Left hindlimb (tissue), 1 donor: ENCODE results near the gene SLC25A34.

Source experiments
- DNase-seq: peaks from one replicate; pipeline ENCODE4 v3.0.0-alpha.2; 2018

Gene SLC25A34

DNA sequence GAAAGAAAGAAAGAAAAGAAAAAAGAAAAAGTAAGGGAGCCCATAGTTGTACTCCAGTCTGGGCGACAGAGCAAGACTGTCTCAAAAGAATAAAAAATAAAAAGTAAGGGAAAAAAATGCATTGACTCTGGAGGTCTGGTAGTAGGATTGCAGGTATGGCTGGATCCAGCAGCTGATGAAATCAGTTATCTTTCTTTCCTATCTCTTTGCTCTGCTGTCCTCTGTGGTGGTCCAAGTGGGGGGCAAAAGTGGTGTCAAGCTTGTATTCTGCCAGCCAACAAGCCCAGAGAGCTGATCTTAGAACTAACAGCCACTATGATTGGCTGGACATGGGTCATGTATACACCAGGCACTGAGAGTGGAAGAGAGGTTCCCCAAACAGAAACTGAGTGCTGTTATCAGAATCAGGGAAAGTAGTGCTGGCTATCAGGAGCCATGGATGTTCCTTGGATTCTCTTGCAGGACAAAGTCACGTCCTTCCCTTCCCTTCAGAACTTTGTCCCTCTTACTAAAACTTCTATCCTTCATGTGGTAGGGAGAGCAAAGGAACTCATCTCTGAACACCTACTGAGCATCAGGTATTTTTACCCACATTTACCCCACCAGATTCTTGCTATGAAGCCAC, 19.1 kb downstream of the SLC25A34 start:
- no peak for DNase-seq

- no peak for DNase-seq
Observed at GRCh38 chr1:15755646-15756040, 19.6 kb downstream of the SLC25A34 start.

- DNase-seq, result no peak
Observed at GRCh38 chr1:15756143-15757015, 20.3 kb downstream of the SLC25A34 start.

- DNase-seq, result no peak
Observed at GRCh38 chr1:15757016-15757543, 21.0 kb downstream of the SLC25A34 start.

GRCh38 chr1:15757575-15758342, 21.7 kb downstream of the SLC25A34 start:
- no peak for DNase-seq

- no peak for DNase-seq
Observed at GRCh38 chr1:15758343-15758931, 22.4 kb downstream of the SLC25A34 start, which contains the start of gene FBLIM1. TSS of gene FBLIM1 (plus strand) at chr1:15758795. CDS start at chr1:15764984, 6,189 bp downstream.

- no peak for DNase-seq
Observed at GRCh38 chr1:15758953-15759661, 23.0 kb downstream of the SLC25A34 start.

DNA sequence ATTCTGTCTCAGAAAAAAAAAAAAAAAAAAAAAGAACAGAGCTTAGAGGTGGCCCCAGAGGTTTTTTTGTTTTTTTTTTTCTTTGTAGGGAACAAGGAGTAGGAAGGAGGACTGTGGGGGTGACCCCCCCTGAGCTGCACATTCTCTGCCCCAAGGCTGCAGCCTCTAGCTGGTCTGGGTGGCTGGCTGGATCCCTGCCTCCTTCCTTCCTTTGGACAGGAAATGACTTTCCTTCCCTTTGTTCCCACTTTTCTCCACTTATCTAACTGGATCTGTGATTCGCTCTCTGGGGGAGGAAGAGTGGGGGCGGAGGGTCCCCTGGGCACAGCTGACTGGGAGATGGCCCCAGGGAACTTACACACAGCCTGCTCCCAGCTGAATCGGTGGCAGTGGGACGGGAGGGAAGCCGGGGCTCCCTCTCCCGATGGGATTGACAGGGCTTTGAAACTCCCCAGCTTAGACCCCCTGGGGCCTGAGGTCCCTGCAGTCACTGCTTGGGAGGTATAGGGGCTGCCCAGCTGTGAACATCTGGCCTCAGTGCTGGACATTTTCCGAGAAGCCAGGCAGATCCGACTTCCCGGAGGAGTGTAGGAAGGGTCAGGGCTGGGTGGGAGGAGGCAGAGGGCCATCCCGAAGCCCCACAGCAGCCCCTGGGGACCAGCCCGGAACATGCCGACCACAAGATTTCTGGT, 24.6 kb downstream of the SLC25A34 start:
- DNase-seq, result peak; percentile 70

DNA sequence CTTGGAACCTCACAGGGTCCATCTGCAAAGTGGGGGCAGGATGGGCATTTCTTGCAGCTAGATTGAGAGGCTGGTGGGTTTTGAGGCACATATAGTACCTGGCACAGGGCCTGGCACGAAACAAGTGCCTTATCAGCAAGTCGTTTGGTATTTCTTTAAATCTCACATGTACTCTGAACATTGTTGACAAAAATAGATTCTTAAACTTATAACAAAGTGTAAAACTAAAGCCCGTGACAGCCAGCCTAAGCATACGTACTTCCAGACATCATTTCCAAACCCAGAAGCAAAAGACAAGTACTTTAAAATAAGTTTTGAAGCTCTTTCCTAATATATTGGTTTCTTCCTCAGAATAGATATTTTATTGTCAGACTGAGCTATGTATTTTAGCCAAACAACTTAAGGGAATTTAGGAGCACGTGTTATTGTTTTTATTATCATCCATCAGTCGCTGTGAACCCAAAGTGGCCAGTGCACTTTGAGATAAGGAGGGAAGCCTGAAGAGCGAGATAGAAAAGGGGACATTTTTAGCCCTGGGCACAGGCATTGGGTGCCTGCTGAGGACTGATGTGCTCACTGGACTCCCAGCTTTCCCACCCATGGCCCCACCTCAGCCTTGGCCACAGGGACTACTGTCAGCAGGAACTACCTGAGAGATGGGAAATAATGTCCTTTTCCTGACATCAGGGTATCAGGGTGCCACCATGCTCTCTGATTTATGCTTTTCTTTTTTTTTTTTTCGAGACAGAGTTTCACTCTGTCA, 25.5 kb downstream of the SLC25A34 start:
- no peak for DNase-seq

DNA sequence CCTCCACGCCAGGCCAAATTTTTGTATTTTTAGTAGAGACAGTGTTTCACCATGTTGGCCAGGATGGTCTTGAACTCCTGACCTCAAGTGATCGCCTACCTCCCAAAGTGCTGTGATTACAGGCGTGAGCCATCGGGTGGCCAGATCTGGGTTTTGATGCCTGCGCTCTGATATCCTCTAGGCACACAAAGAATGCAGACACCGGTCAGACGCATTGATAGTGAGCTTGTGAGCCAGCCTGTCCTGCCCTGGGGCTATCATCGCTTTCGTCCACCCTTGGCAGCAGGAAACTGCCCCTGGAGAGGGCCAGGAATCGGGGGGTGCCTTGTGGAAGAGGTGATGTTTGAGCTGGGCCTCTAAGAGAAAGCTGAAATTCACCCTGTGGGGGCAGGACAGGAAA, 26.5 kb downstream of the SLC25A34 start:
- DNase-seq, result no peak

- no peak for DNase-seq
Observed at GRCh38 chr1:15764269-15764764, 28.3 kb downstream of the SLC25A34 start.

DNA sequence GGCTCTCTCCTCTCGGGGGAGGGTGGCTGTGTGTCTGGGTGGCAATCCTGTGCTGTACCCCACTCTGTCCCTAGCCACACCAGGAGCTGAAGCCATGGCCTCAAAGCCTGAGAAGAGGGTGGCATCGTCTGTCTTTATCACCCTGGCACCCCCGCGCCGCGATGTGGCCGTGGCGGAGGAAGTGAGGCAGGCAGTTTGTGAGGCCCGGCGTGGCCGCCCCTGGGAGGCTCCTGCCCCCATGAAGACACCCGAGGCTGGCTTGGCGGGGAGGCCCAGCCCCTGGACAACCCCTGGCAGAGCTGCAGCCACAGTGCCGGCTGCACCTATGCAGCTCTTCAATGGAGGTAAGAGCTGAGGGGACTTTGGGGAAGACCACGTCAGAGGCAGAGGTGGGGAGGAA, 28.8 kb downstream of the SLC25A34 start:
- DNase-seq, result no peak

DNA sequence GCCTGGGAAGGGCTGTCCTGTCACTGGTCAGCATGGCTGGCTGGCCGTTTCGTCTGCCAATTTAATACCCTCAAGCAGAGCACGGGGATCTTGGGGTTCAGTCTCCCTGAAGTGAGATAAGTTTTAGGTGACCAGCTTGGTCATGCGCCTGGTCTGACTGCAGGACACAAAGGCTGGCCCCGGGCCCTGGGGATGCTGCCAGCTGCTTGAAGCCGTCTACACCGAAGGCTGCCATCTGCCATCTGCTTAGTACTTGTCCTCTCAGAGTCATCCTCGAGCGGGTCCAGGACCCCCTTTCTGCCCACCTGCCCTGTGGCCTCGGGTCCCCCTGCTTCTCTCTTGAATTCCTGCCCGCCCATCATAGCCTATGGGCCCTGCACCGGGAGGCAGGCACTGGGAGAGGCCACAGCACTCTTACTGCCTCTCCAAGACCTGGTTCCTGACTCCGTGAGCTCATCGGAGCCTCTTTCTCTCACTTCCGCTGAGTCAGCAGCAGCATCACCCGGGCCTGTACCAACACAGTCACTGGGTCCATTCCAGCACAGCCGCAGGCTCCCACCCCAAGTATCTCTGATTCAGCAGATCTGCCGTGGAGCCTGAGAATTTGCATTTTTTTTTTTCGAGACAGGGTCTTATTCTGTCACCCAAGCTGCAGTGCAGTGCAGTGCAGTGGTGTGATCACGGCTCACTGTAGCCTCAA, 29.6 kb downstream of the SLC25A34 start:
- no peak for DNase-seq

DNA sequence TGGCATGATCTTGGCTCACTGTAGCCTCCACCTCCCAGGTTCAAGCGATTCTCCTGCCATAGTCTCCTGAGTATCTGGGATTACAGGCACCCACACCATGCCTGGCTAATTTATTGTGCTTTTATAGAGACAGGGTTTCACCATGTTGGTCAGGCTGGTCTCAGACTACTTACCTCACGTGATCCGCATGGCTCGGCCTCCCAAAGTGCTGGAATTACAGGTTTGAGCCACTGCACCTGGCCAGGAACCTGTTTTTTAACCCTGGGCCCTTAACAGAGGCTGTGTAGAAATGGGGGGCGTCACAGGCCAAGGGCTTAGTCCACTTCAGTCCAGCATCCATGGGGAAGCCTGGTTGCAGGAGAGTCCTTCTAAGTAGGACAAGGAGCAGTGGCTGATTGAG, 31.9 kb downstream of the SLC25A34 start:
- DNase-seq, result no peak

DNA sequence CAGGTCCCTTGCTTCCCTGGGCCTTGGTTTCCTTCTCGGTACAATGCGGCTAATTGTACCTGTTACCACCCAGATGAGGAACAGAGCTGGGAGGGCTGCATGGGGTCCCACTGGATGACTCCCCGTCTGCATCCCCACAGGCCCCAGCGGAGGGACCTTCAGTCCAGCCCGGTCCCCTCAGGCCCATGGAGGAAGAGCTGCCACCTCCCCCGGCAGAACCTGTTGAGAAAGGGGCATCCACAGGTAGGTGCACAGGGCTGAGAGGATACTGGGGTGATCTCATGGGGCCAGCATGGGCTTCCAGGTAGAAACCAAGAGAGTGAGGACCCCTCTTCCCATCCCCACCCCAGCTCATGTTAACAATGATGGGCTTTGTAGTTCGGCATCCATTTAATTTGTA, 32.3 kb downstream of the SLC25A34 start:
- no peak for DNase-seq

- DNase-seq, result no peak
Observed at GRCh38 chr1:15770313-15770962, 34.4 kb downstream of the SLC25A34 start.

DNA sequence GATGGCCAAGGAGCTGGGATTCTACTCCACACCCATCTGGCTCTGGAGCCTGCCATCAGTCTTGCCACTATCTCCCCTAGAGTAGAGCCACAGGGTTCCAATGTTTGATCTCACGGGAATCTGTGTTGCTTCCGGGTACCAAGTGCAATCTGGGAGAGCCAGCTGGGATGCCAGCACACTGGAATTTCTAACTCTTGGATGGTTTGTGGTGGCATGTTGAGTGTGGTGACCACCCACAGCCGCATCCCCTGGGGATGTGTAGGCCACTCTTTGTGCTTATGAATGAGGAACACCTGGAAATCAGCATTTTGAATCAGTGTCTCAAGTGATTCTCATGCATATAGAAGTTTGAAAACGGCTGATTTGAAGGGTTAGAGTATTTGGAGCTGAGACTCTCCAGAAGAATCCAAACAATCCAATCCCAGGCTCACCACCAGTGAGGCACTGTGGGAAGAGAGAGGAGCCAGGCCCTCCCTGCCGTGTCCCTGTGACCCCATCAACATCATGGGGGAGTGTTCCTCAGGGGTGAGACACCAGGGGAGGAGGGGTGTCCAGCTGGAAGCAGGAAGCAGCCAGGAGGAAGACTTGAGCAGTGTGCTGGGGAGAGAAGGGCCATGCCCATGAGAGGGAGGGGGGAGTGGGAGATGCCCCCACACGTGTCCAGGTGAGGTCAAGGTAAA, 35.9 kb downstream of the SLC25A34 start:
- no peak for DNase-seq

- no peak for DNase-seq
Observed at GRCh38 chr1:15775706-15776105, 39.6 kb downstream of the SLC25A34 start.
